K562 (cell line): Measurements from ENCODE around the gene UVRAG. TPM values are rescaled to one million over a fixed set of nuclear protein-coding genes. Genes with fewer than 3 reads are reported as not detected.

Experiments used
- ATAC-seq: fragments of 200-7000 bp; cut with Tn5 transposase; 3 replicates; pipeline ENCODE4 v1.9.1; 2020; ENCODE audit warnings: moderate library complexity
- BruUV-seq: library from RNA; stranded (reverse); fragments of 400-500 nt; replicated peaks from 2 replicates; lab custom pipeline; 2021; lab: Mats Ljungman, UMichigan
- CTCF ChIA-PET: fragments of 300-600 bp; formaldehyde crosslinking; extraction: SDS; loops from one replicate; lab custom pipeline; 2021; ENCODE audit warnings: low intra/inter-chr PET ratio; lab: Yijun Ruan, JAX
- POLR2A ChIA-PET: fragments of 300-600, 350-650 bp; sonication (Branson Sonifier 250); formaldehyde crosslinking; extraction: SDS; loops from one replicate; lab custom pipeline; 2021; ENCODE audit warnings: antibody characterized with exemption, inconsistent platforms; lab: Yijun Ruan, JAX
- DNase-seq, 4 experiments: peaks; one replicate each; pipeline versions ENCODE4 v3.0.0 to v3.0.0-alpha.2; 2011 to 2018; ENCODE audit warnings: low spot score in 3 of 4, mixed read lengths in 3 of 4; ENCODE audit errors: extremely low read depth in 1 of 4
- FAIRE-seq: peaks from 2 replicates; lab custom pipeline; 2011; peaks lifted over from hg19 to GRCh38; lab: Jason Lieb, UNC
- H2AFZ ChIP-seq: 2 replicates; pipeline ENCODE4 v1.6.0; 2011; ENCODE audit warnings: low read depth, low read length, control low read depth, inconsistent platforms
- H3K27ac ChIP-seq: fragments of 200-600 bp; 3 replicates; pipeline ENCODE4 v1.8.0; 2011; ENCODE audit warnings: low read depth, mild to moderate bottlenecking, control low read depth, inconsistent platforms, low read length, moderate library complexity, mixed read lengths; ENCODE audit errors: extremely low read depth
- H3K27me3 ChIP-seq, 2 experiments: fragments of 300-600 bp in 1 of 2; 2 replicates in 1 of 2; 3 replicates in 1 of 2; pipeline versions ENCODE4 v1.6.0 to v1.8.0; 2011; ENCODE audit warnings: inconsistent platforms in 2 of 2, low read length in 2 of 2, mild to moderate bottlenecking in 1 of 2, mixed read lengths in 1 of 2, moderate library complexity in 1 of 2; ENCODE audit not compliant: control insufficient read depth in 2 of 2, insufficient read depth in 2 of 2
- H3K36me3 ChIP-seq: fragments of 300-600 bp; 3 replicates; pipeline ENCODE4 v1.8.0; 2011; ENCODE audit warnings: mild to moderate bottlenecking, low read length, inconsistent platforms; ENCODE audit not compliant: control insufficient read depth, insufficient read depth
- H3K4me1 ChIP-seq, 2 experiments: fragments of 200-600 bp in 1 of 2; replicated peaks in 1 of 2; 2 replicates in 1 of 2; 3 replicates in 1 of 2; pipeline versions ENCODE4 v1.5.1 to v1.8.0; 2011; ENCODE audit warnings: inconsistent platforms in 2 of 2, low read length in 2 of 2, mild to moderate bottlenecking in 1 of 2, mixed read lengths in 1 of 2, moderate library complexity in 1 of 2; ENCODE audit not compliant: control insufficient read depth in 2 of 2, insufficient read depth in 2 of 2
- H3K4me2 ChIP-seq: 2 replicates; pipeline ENCODE4 v1.6.1; 2011; ENCODE audit warnings: low read length, control low read depth, inconsistent platforms, mixed read lengths; ENCODE audit not compliant: insufficient read depth
- H3K4me3 ChIP-seq: fragments of 200-600 bp; sonication (generic), shearing (Covaris generic); 2 replicates; pipeline ENCODE4 v1.5.1; 2016; ENCODE audit warnings: control low read depth, inconsistent platforms
- H3K79me2 ChIP-seq: fragments of 200-600 bp; 3 replicates; pipeline ENCODE4 v1.8.0; 2011; ENCODE audit warnings: low read length, inconsistent platforms; ENCODE audit not compliant: control insufficient read depth, insufficient read depth
- H3K9ac ChIP-seq, 2 experiments: 2 replicates each; pipeline versions ENCODE4 v1.6.0 to v1.6.1; 2011; ENCODE audit warnings: low read depth in 2 of 2, low read length in 2 of 2, control low read depth in 1 of 2, inconsistent platforms in 1 of 2, mild to moderate bottlenecking in 1 of 2, mixed read lengths in 1 of 2; ENCODE audit not compliant: insufficient read depth in 1 of 2
- H3K9me1 ChIP-seq: one replicate; pipeline ENCODE4 v1.6.0; 2011; ENCODE audit warnings: inconsistent platforms, mild to moderate bottlenecking, low read length, moderate library complexity; ENCODE audit not compliant: control insufficient read depth, insufficient read depth
- H3K9me3 ChIP-seq: replicated peaks from 2 replicates; pipeline ENCODE4 v1.5.1; 2011; ENCODE audit warnings: low read depth, low read length, inconsistent platforms; ENCODE audit not compliant: control insufficient read depth, insufficient read depth
- H4K20me1 ChIP-seq: replicated peaks from 2 replicates; pipeline ENCODE4 v1.6.1; 2011; ENCODE audit warnings: low read length, inconsistent platforms, mixed read lengths; ENCODE audit not compliant: control insufficient read depth, insufficient read depth
- FOXA1 ChIP-seq: fragments of 450-650 bp; IDR thresholded peaks from 2 replicates; pipeline ENCODE4 v1.6.1; 2016; ENCODE audit warnings: mild to moderate bottlenecking, borderline replicate concordance
- FOXK2 ChIP-seq, 2 experiments: fragments of 450-650 bp; IDR thresholded peaks in 1 of 2; conservative IDR thresholded peaks in 1 of 2; 2 replicates each; pipeline ENCODE4 v1.6.1; 2016; ENCODE audit warnings: low read depth in 2 of 2, mild to moderate bottlenecking in 1 of 2
- GTF2A2 ChIP-seq: IDR thresholded peaks from 2 replicates; pipeline ENCODE4 v1.6.1; 2016; ENCODE audit warnings: mild to moderate bottlenecking, missing genetic modification characterization, missing compliant biosample characterization
- SRSF7 ChIP-seq: fragments of 200-400 bp; formaldehyde crosslinking; optimal IDR thresholded peaks from 2 replicates; pipeline ENCODE3; 2017; ENCODE audit warnings: mild to moderate bottlenecking, low read depth, low read length
- YBX1 ChIP-seq: fragments of 450-650 bp; IDR thresholded peaks from 2 replicates; pipeline ENCODE4 v1.7.1; 2016; ENCODE audit warnings: mild to moderate bottlenecking
- ZKSCAN3 ChIP-seq: fragments of 250-450 bp; sonication (Bioruptor Pico); IDR thresholded peaks from 2 replicates; pipeline ENCODE4 v1.4.0; 2020
- ZNF217 ChIP-seq: sonication (generic); formaldehyde crosslinking; IDR thresholded peaks from 2 replicates; pipeline ENCODE4 v1.8.0; 2022; ENCODE audit warnings: mild to moderate bottlenecking, missing genetic modification reagents
- ZNF347 ChIP-seq: fragments of 450-650 bp; formaldehyde crosslinking; IDR thresholded peaks from 2 replicates; pipeline ENCODE4 v1.4.0; 2020; ENCODE audit warnings: low read depth, mild to moderate bottlenecking, moderate library complexity
- ZNF695 ChIP-seq: fragments of 450-650 bp; formaldehyde crosslinking; IDR thresholded peaks from 2 replicates; pipeline ENCODE4 v1.4.0; 2020; ENCODE audit warnings: mild to moderate bottlenecking, moderate library complexity
- WGBS: fragments of 100-300 bp; shearing (Covaris generic); methylation state at CpG from one replicate; pipeline ENCODE4 v1.1.6; 2016; ENCODE audit warnings: low coverage, mixed read lengths; ENCODE audit not compliant: insufficient coverage; ENCODE audit errors: missing lambda C conversion rate; 5-methylcytosine and 5-hydroxymethylcytosine counted together
- in situ Hi-C: fragments of 300-500 bp; cut with MboI; formaldehyde crosslinking; loops from 4 replicates; pipeline ENCODE4 v1.15.0; 2018; ENCODE audit warnings: inconsistent platforms, mixed read lengths
- intact Hi-C: fragments of 100-400 bp; cut with micrococcal nuclease; formaldehyde crosslinking; loops from 2 replicates; pipeline ENCODE4 v1.14.2; 2022
- polyA plus RNA-seq, 8 experiments: library from polyadenylated mRNA; depleted of rRNA in 4 of 8; stranded (reverse) in 5 of 8; unstranded in 3 of 8; fragments of >200 nt; fragmentation: Nextera tagmentation in 2 of 8; fragmentation: Illumina TruSeq in 1 of 8; extraction: Ambion mirVana in 2 of 8; extraction: Trizol in 1 of 8; gene quantifications; 2 replicates each; pipeline versions ENCODE4 v1.2.1 to v1.2.3, GENCODE V29; 2011 to 2014; ENCODE audit warnings: inconsistent platforms in 1 of 8, missing spikeins in 1 of 8
- total RNA-seq, 7 experiments: library from RNA; depleted of rRNA in 6 of 7; stranded (reverse); fragments of >200 nt in 6 of 7; fragmentation: Illumina TruSeq in 2 of 7; extraction: Trizol in 2 of 7; gene quantifications; 2 replicates each; pipeline versions ENCODE4 v1.2.1 to v1.2.3, GENCODE V29; 2011 to 2021; ENCODE audit warnings: low replicate concordance in 1 of 7
- TF ChIP-seq, protein P1 (sequence below): fragments of 150-350 bp; conservative IDR thresholded peaks from 2 replicates; pipeline ENCODE4 v1.6.1; 2014; ENCODE audit warnings: low read length
- TF ChIP-seq, protein P2 (sequence below): fragments of 250-450 bp; sonication (Bioruptor Pico); IDR thresholded peaks from 2 replicates; pipeline ENCODE4 v1.4.0; 2020; ENCODE audit warnings: mild to moderate bottlenecking, moderate library complexity
- TF ChIP-seq, protein P3 (sequence below), 2 experiments: fragments of 450-650 bp in 1 of 2; sonication (generic) in 1 of 2; formaldehyde crosslinking; conservative IDR thresholded peaks; 2 replicates each; pipeline versions ENCODE4 v1.4.0 to v1.8.1; 2020 to 2022; ENCODE audit warnings: mild to moderate bottlenecking in 1 of 2, missing genetic modification reagents in 1 of 2

The UVRAG gene
- total and polyA plus RNA-seq, 9 of the 15 experiments (the other 6 are each of a cell fraction or from before 2014, with no cell fraction given), result 3.1 to 17.8 (median 12.4) TPM

DNA sequence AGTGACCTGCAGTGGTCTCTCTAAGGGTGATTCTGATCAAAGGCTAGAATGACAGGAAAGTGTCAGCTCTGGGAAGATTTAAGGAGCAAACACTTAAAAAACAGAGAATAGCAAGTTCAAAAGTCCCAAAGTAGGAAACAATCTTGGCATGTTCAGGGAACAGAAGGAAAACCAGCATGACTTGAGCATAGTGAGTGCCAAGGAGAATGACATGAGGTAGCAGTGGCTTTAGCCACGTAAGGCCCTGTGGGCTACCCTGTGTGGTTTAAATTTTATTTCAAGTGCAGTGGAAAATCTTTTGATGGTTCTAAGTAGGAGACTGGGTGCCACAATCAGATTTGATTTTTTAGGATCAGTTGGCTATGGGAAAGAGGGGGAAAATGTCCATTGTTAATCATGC is 241.9 kb downstream of the UVRAG start:
- BruUV-seq, result no TSS peak
- FAIRE-seq (no peak), DNase-seq (no peak), ATAC-seq (no peak)
- H3K4me3 ChIP-seq, result no peak overlapping the region
- H3K9ac ChIP-seq, result no peak overlapping the region; a peak in 1 of 4 replicates
- H3K4me1 ChIP-seq, result no peaks in the 10 kb centered on the region; a peak in 1 of 5 replicates
- H3K36me3 ChIP-seq, result no peaks in the 10 kb centered on the region
- H3K79me2 ChIP-seq, result no peaks in the 10 kb centered on the region
- H3K27me3 ChIP-seq, result no peaks in the 10 kb centered on the region
- H3K9me3 ChIP-seq, result no peaks in the 10 kb centered on the region
- no peaks in the 10 kb centered on the region for H3K9me1 ChIP-seq
- 100% methylated on average over 1 of the region's 1 CpG for WGBS
- H3K4me2 ChIP-seq, result no peak overlapping the region
- ChIA-PET POLR2A (no interaction called here), CTCF (no interaction called here)
- no peaks in the 10 kb centered on the region for H4K20me1 ChIP-seq
- H2AFZ ChIP-seq, result no peak overlapping the region
- intact Hi-C loops (no loop called here), in situ Hi-C loops (no loop called here)
- no peak overlapping the region for H3K27ac ChIP-seq
- TF ChIP-seq FOXK2 (conservative IDR thresholded peaks at IDR 0.05 in 1 of 2, IDR thresholded peaks at IDR 0.05 in 1 of 2; ENCODE audit: low read depth in 2 of 2) (no peak), ZKSCAN3 (CRISPR knock-in tag) (no peak), SRSF7 (no peak), ZNF217 (CRISPR knock-in tag) (no peak), YBX1 (no peak), GTF2A2 (no peak), ZNF695 (CRISPR knock-in tag) (no peak), ZNF347 (CRISPR knock-in tag) (no peak), FOXA1 (no peak)
- TF ChIP-seq, protein P1, sequence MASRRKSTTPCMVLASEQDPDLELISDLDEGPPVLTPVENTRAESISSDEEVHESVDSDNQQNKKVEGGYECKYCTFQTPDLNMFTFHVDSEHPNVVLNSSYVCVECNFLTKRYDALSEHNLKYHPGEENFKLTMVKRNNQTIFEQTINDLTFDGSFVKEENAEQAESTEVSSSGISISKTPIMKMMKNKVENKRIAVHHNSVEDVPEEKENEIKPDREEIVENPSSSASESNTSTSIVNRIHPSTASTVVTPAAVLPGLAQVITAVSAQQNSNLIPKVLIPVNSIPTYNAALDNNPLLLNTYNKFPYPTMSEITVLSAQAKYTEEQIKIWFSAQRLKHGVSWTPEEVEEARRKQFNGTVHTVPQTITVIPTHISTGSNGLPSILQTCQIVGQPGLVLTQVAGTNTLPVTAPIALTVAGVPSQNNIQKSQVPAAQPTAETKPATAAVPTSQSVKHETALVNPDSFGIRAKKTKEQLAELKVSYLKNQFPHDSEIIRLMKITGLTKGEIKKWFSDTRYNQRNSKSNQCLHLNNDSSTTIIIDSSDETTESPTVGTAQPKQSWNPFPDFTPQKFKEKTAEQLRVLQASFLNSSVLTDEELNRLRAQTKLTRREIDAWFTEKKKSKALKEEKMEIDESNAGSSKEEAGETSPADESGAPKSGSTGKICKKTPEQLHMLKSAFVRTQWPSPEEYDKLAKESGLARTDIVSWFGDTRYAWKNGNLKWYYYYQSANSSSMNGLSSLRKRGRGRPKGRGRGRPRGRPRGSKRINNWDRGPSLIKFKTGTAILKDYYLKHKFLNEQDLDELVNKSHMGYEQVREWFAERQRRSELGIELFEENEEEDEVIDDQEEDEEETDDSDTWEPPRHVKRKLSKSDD, result no peak
- TF ChIP-seq, protein P2, sequence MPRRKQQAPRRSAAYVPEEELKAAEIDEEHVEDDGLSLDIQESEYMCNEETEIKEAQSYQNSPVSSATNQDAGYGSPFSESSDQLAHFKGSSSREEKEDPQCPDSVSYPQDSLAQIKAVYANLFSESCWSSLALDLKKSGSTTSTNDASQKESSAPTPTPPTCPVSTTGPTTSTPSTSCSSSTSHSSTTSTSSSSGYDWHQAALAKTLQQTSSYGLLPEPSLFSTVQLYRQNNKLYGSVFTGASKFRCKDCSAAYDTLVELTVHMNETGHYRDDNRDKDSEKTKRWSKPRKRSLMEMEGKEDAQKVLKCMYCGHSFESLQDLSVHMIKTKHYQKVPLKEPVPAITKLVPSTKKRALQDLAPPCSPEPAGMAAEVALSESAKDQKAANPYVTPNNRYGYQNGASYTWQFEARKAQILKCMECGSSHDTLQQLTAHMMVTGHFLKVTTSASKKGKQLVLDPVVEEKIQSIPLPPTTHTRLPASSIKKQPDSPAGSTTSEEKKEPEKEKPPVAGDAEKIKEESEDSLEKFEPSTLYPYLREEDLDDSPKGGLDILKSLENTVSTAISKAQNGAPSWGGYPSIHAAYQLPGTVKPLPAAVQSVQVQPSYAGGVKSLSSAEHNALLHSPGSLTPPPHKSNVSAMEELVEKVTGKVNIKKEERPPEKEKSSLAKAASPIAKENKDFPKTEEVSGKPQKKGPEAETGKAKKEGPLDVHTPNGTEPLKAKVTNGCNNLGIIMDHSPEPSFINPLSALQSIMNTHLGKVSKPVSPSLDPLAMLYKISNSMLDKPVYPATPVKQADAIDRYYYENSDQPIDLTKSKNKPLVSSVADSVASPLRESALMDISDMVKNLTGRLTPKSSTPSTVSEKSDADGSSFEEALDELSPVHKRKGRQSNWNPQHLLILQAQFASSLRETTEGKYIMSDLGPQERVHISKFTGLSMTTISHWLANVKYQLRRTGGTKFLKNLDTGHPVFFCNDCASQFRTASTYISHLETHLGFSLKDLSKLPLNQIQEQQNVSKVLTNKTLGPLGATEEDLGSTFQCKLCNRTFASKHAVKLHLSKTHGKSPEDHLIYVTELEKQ (CRISPR knock-in tag), result no peak
- TF ChIP-seq, protein P3, sequence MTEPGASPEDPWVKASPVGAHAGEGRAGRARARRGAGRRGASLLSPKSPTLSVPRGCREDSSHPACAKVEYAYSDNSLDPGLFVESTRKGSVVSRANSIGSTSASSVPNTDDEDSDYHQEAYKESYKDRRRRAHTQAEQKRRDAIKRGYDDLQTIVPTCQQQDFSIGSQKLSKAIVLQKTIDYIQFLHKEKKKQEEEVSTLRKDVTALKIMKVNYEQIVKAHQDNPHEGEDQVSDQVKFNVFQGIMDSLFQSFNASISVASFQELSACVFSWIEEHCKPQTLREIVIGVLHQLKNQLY (CRISPR knock-in tag; conservative IDR thresholded peaks at IDR 0.05), result no peak
